GM18508 (cell line): ENCODE data around the gene TXNRD3.

Experiments
- ATAC-seq: cut with Tn5 transposase; IDR thresholded peaks from one replicate; pipeline ENCODE4 v1.9.1; 2021; ENCODE audit warnings: moderate number of reproducible peaks; ENCODE audit not compliant: insufficient read depth, unreplicated experiment

Gene TXNRD3

GRCh38 chr3:126672741-126673140, 17.8 kb upstream of the TXNRD3 start:
- no peak for ATAC-seq

- no peak for ATAC-seq
Observed at GRCh38 chr3:126672340-126672739, 17.4 kb upstream of the TXNRD3 start.

- no peak for ATAC-seq
Observed at GRCh38 chr3:126671521-126671920, 16.6 kb upstream of the TXNRD3 start.

- no peak for ATAC-seq
Observed at GRCh38 chr3:126668450-126669401, 13.8 kb upstream of the TXNRD3 start.

GRCh38 chr3:126667631-126668449, 12.9 kb upstream of the TXNRD3 start:
- no peak for ATAC-seq

GRCh38 chr3:126666658-126667528, 12.0 kb upstream of the TXNRD3 start:
- ATAC-seq = no peak

GRCh38 chr3:126665959-126666657, 11.2 kb upstream of the TXNRD3 start:
- ATAC-seq = no peak

GRCh38 chr3:126665221-126665936, 10.5 kb upstream of the TXNRD3 start:
- no peak for ATAC-seq

GRCh38 chr3:126664591-126665214, 9.8 kb upstream of the TXNRD3 start:
- ATAC-seq = no peak

- no peak for ATAC-seq
Observed at GRCh38 chr3:126663750-126664149, 8.8 kb upstream of the TXNRD3 start.

GRCh38 chr3:126663257-126663656, 8.3 kb upstream of the TXNRD3 start:
- ATAC-seq = no peak

GRCh38 chr3:126661532-126662364, 6.8 kb upstream of the TXNRD3 start:
- no peak for ATAC-seq

GRCh38 chr3:126659915-126660886, 5.3 kb upstream of the TXNRD3 start:
- no peak for ATAC-seq

GRCh38 chr3:126658584-126658983, 3.7 kb upstream of the TXNRD3 start:
- no peak for ATAC-seq

- no peak for ATAC-seq
Observed at GRCh38 chr3:126657901-126658300, 3.0 kb upstream of the TXNRD3 start.

GRCh38 chr3:126656371-126657134, 1.6 kb upstream of the TXNRD3 start:
- ATAC-seq = no peak
